OCI-LY3 (cell line): ENCODE data around the gene NANOG.

Source experiments
- CTCF ChIP-seq: fragments of 200-600, 300-600 bp; sonication (generic); IDR thresholded peaks from 2 replicates; pipeline ENCODE4 v1.5.1; 2014; ENCODE audit warnings: antibody characterized with exemption, low read length, low read depth
- EZH2phosphoT487 ChIP-seq: fragments of 200-600 bp; shearing (Covaris generic); IDR thresholded peaks from 2 replicates; pipeline ENCODE4 v1.6.1; 2018; ENCODE audit warnings: antibody characterized with exemption, mixed run types, low read depth

- peak; percentile 97 for TF ChIP-seq CTCF
- TF ChIP-seq EZH2phosphoT487 = no peak
These were observed 17.8 kb downstream of the NANOG start for GRCh38 chr12:7806863-7807487.
